GM13976 (cell line): ENCODE results near the gene ATP1A2.

ENCODE experiments used
- DNase-seq: peaks from one replicate; pipeline ENCODE4 v3.0.0; 2012; ENCODE audit warnings: low spot score
- CTCF ChIP-seq: IDR thresholded peaks from 2 replicates; pipeline ENCODE4 v1.5.1; 2012; ENCODE audit warnings: borderline replicate concordance, mild to moderate bottlenecking; ENCODE audit not compliant: insufficient read depth; ENCODE audit errors: extremely low read depth, missing control alignments, control extremely low read depth
- in situ Hi-C: fragments of 300-500 bp; cut with MboI; formaldehyde crosslinking; loops from one replicate; pipeline ENCODE4 v1.12.0; 2022; ENCODE audit warnings: low sequenced_read_pairs, mixed read lengths, inconsistent platforms; ENCODE audit not compliant: unreplicated experiment

ATP1A2 gene

GRCh38 chr1:160115545-160116282, at the start of gene ATP1A2:
TSS of gene ATP1A2 (plus strand) at chr1:160115759. CDS start at chr1:160115862, 103 bp downstream.
- in situ Hi-C loops = no loop called here
- DNase-seq = no peak
- TF ChIP-seq CTCF = no peak

- in situ Hi-C loops = no loop called here
- no peak for DNase-seq
- no peak for TF ChIP-seq CTCF
Observed at GRCh38 chr1:160066829-160067745, 48.5 kb upstream of the ATP1A2 start.

- in situ Hi-C loops = no loop called here
- no peak for DNase-seq
- no peak for TF ChIP-seq CTCF
Observed at GRCh38 chr1:160068225-160068624, 47.3 kb upstream of the ATP1A2 start.

GRCh38 chr1:160069460-160070231, 45.9 kb upstream of the ATP1A2 start, which contains the start of gene KCNJ10:
TSS of gene KCNJ10 (minus strand) at chr1:160070160. CDS start at chr1:160042532, 27,628 bp downstream.
- TF ChIP-seq CTCF = no peak
- in situ Hi-C loops = no loop called here
- no peak for DNase-seq

- in situ Hi-C loops = no loop called here
- TF ChIP-seq CTCF = no peak
- peak; percentile 77 for DNase-seq
Observed at GRCh38 chr1:160070243-160071163, 45.1 kb upstream of the ATP1A2 start.
